IMR-90 (cell line): ENCODE results near the gene CNPY2.

Experiments
- BHLHE40 ChIP-seq: fragments of 150-350 bp; IDR thresholded peaks from 2 replicates; pipeline ENCODE4 v1.6.1; 2016; ENCODE audit warnings: mild to moderate bottlenecking, low read depth, low read length
- MAFK ChIP-seq: IDR thresholded peaks from 2 replicates; pipeline ENCODE4 v1.6.1; 2012; ENCODE audit warnings: low read depth, low read length, improper control_type of control experiment
- POLR2A ChIP-seq: IDR thresholded peaks from 2 replicates; pipeline ENCODE4 v1.6.1; 2012; ENCODE audit warnings: mild to moderate bottlenecking, low read depth, low read length
- RAD21 ChIP-seq: IDR thresholded peaks from 2 replicates; pipeline ENCODE4 v1.6.1; 2012; ENCODE audit warnings: low read length, improper control_type of control experiment
- RCOR1 ChIP-seq: IDR thresholded peaks from 2 replicates; pipeline ENCODE4 v1.6.1; 2012; ENCODE audit warnings: mild to moderate bottlenecking, low read length, improper control_type of control experiment; ENCODE audit not compliant: insufficient replicate concordance
- RFX5 ChIP-seq: IDR thresholded peaks from 2 replicates; pipeline ENCODE4 v1.8.0; 2012; ENCODE audit warnings: low read depth, mild to moderate bottlenecking, low read length, moderate library complexity
- SMC3 ChIP-seq: fragments of 150-350 bp; IDR thresholded peaks from 2 replicates; pipeline ENCODE4 v1.6.1; 2016; ENCODE audit warnings: low read depth, mild to moderate bottlenecking, antibody characterized with exemption, low read length, moderate library complexity
- TF ChIP-seq, protein P1 (sequence below): conservative IDR thresholded peaks from 2 replicates; pipeline ENCODE4 v1.5.1; 2012; ENCODE audit warnings: mild to moderate bottlenecking, low read depth, low read length, improper control_type of control experiment
- TF ChIP-seq, protein P2 (sequence below): fragments of 150-350 bp; IDR thresholded peaks from 2 replicates; pipeline ENCODE4 v1.6.1; 2017; ENCODE audit warnings: mild to moderate bottlenecking, antibody characterized with exemption, low read length, low read depth

DNA sequence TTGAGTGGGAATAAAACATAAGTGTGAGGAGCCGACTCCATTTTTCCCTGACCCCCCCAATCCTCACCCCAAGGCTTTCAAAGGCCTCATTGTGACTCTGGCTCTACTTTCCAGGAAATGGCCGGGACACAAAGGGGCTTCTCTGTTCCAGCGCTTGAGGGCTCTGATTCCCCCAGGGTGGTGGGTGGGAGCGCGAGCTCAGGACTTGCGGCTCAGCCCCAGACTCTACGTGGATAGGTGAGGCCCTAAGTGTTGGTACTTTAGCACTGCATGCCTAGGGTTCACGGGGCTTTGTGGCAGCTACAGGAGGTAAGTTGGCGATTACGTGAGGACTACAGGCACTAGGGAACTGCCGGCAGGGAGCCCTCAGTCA is 553 bp downstream of the CNPY2 start:
- TF ChIP-seq POLR2A (no peak), RCOR1 (no peak), MAFK (no peak), RFX5 (no peak), RAD21 (no peak), SMC3 (no peak), BHLHE40 (no peak)
- TF ChIP-seq, protein P1, sequence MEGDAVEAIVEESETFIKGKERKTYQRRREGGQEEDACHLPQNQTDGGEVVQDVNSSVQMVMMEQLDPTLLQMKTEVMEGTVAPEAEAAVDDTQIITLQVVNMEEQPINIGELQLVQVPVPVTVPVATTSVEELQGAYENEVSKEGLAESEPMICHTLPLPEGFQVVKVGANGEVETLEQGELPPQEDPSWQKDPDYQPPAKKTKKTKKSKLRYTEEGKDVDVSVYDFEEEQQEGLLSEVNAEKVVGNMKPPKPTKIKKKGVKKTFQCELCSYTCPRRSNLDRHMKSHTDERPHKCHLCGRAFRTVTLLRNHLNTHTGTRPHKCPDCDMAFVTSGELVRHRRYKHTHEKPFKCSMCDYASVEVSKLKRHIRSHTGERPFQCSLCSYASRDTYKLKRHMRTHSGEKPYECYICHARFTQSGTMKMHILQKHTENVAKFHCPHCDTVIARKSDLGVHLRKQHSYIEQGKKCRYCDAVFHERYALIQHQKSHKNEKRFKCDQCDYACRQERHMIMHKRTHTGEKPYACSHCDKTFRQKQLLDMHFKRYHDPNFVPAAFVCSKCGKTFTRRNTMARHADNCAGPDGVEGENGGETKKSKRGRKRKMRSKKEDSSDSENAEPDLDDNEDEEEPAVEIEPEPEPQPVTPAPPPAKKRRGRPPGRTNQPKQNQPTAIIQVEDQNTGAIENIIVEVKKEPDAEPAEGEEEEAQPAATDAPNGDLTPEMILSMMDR, result no peak
- TF ChIP-seq, protein P2, sequence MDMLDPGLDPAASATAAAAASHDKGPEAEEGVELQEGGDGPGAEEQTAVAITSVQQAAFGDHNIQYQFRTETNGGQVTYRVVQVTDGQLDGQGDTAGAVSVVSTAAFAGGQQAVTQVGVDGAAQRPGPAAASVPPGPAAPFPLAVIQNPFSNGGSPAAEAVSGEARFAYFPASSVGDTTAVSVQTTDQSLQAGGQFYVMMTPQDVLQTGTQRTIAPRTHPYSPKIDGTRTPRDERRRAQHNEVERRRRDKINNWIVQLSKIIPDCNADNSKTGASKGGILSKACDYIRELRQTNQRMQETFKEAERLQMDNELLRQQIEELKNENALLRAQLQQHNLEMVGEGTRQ, result no peak
